ENCODE results near the gene FOXP4.

- TF ChIP-seq ADNP (CRISPR knock-in tag; IDR thresholded peaks at IDR 0.05): no peak
- TF ChIP-seq ZNF329 (CRISPR knock-in tag; IDR thresholded peaks at IDR 0.05; ENCODE audit: low read depth): no peak
- no peak for TF ChIP-seq ZNF639 (CRISPR knock-in tag; conservative IDR thresholded peaks at IDR 0.05)
- no peak for TF ChIP-seq ZNF850 (CRISPR knock-in tag; conservative IDR thresholded peaks at IDR 0.05)
- no peak for TF ChIP-seq CHD4 (IDR thresholded peaks at IDR 0.05; ENCODE audit: borderline replicate concordance, low read length)
Observed at GRCh38 chr6:41618598-41618997, 72.4 kb downstream of the FOXP4 start.

Measured in HepG2 (cell line).